Neural cell (in vitro differentiated cells): ENCODE measurements around the gene HUNK. TPM values are rescaled to one million over a fixed set of nuclear protein-coding genes. Genes with fewer than 3 reads are reported as not detected.

Experiments used
- H2AFZ ChIP-seq: fragments of 200-600, 300-800 bp; sonication (generic), shearing (Covaris generic); 2 replicates; pipeline ENCODE4 v1.6.0; 2014; ENCODE audit warnings: low read depth, mild to moderate bottlenecking, antibody characterized with exemption, low read length, moderate library complexity
- H3F3A ChIP-seq: fragments of 200-600 bp; shearing (Covaris generic); 2 replicates; pipeline ENCODE4 v1.6.1; 2016; ENCODE audit warnings: mild to moderate bottlenecking, moderate library complexity, mixed read lengths, antibody characterized with exemption, low read length; ENCODE audit not compliant: insufficient read depth, poor library complexity, severe bottlenecking
- H3K27ac ChIP-seq: fragments of 200-600, 300-800 bp; sonication (generic), shearing (Covaris generic); 2 replicates; pipeline ENCODE4 v1.5.1; 2014; ENCODE audit warnings: mild to moderate bottlenecking, low read length, moderate library complexity
- H3K27me3 ChIP-seq: fragments of 300-800, 200-600 bp; sonication (generic), shearing (Covaris generic); 2 replicates; pipeline ENCODE4 v1.6.0; 2014; ENCODE audit warnings: mild to moderate bottlenecking, low read depth, low read length, moderate library complexity; ENCODE audit not compliant: insufficient read depth
- H3K36me3 ChIP-seq: fragments of 300-800, 200-600 bp; sonication (generic), shearing (Covaris generic); 2 replicates; pipeline ENCODE4 v1.5.1; 2014; ENCODE audit warnings: mild to moderate bottlenecking, antibody characterized with exemption, low read length, moderate library complexity; ENCODE audit not compliant: insufficient read depth
- H3K4me2 ChIP-seq: fragments of 300-800, 200-600 bp; sonication (generic), shearing (Covaris generic); 2 replicates; pipeline ENCODE4 v1.6.0; 2014; ENCODE audit warnings: mild to moderate bottlenecking, low read length
- H3K4me3 ChIP-seq: fragments of 300-800, 200-600 bp; sonication (generic), shearing (Covaris generic); 2 replicates; pipeline ENCODE4 v1.5.1; 2014; ENCODE audit warnings: mild to moderate bottlenecking, low read length, moderate library complexity
- H3K79me2 ChIP-seq: fragments of 200-600 bp; shearing (Covaris generic); replicated peaks from 2 replicates; pipeline ENCODE4 v1.6.0; 2014; ENCODE audit warnings: mild to moderate bottlenecking, low read length, moderate library complexity; ENCODE audit not compliant: insufficient read depth
- H3K9ac ChIP-seq: fragments of 300-800, 200-600 bp; sonication (generic), shearing (Covaris generic); 2 replicates; pipeline ENCODE4 v1.6.1; 2016; ENCODE audit warnings: mild to moderate bottlenecking, low read length, mixed read lengths
- H3K9me2 ChIP-seq: fragments of 200-600 bp; shearing (Covaris generic); 2 replicates; pipeline ENCODE4 v1.6.1; 2016; ENCODE audit warnings: mild to moderate bottlenecking, low read length, mixed read lengths; ENCODE audit not compliant: insufficient read depth
- H3K9me3 ChIP-seq: fragments of 200-600, 300-800 bp; sonication (generic), shearing (Covaris generic); 2 replicates; pipeline ENCODE4 v1.6.1; 2016; ENCODE audit warnings: mild to moderate bottlenecking, mixed run types, low read length, moderate library complexity, mixed read lengths
- H4K20me1 ChIP-seq: fragments of 200-600 bp; shearing (Covaris generic); 2 replicates; pipeline ENCODE4 v1.6.1; 2016; ENCODE audit warnings: mild to moderate bottlenecking, mixed run types; ENCODE audit not compliant: insufficient read depth
- EP300 ChIP-seq: fragments of 450-650 bp; conservative IDR thresholded peaks from 2 replicates; pipeline ENCODE4 v1.6.1; 2014; ENCODE audit warnings: antibody characterized with exemption, mild to moderate bottlenecking, moderate library complexity; ENCODE audit not compliant: poor library complexity, severe bottlenecking
- EZH2 ChIP-seq: fragments of 200-600, 300-800 bp; shearing (Covaris generic), sonication (generic); IDR thresholded peaks from 2 replicates; pipeline ENCODE4 v1.6.1; 2014; ENCODE audit warnings: antibody characterized with exemption, low read length, borderline replicate concordance, mild to moderate bottlenecking; ENCODE audit not compliant: insufficient read depth, poor library complexity, severe bottlenecking
- MXI1 ChIP-seq: fragments of 450-650 bp; conservative IDR thresholded peaks from 2 replicates; pipeline ENCODE4 v1.6.1; 2014; ENCODE audit warnings: antibody characterized with exemption, mild to moderate bottlenecking; ENCODE audit not compliant: poor library complexity, severe bottlenecking
- POLR2AphosphoS5 ChIP-seq: IDR thresholded peaks from 2 replicates; pipeline ENCODE4 v1.6.1; 2012
- RAD21 ChIP-seq: fragments of 450-650 bp; conservative IDR thresholded peaks from 2 replicates; pipeline ENCODE4 v1.6.1; 2014; ENCODE audit warnings: antibody characterized with exemption, mild to moderate bottlenecking, moderate library complexity
- SMC3 ChIP-seq: fragments of 450-650 bp; conservative IDR thresholded peaks from 2 replicates; pipeline ENCODE4 v1.6.1; 2014; ENCODE audit warnings: antibody characterized with exemption, mild to moderate bottlenecking, moderate library complexity; ENCODE audit not compliant: poor library complexity
- TAF1 ChIP-seq: IDR thresholded peaks from 2 replicates; pipeline ENCODE4 v1.6.1; 2012; ENCODE audit warnings: low read depth
- polyA plus RNA-seq: library from polyadenylated mRNA; depleted of rRNA; stranded (reverse); fragments of >200 nt; gene quantifications from 2 replicates; pipeline ENCODE4 v1.2.3, GENCODE V29; 2014
- TF ChIP-seq, protein P1 (sequence below): IDR thresholded peaks from 2 replicates; pipeline ENCODE4 v1.6.1; 2012; ENCODE audit warnings: borderline replicate concordance
- TF ChIP-seq, protein P2 (sequence below): fragments of 450-650 bp; IDR thresholded peaks from 2 replicates; pipeline ENCODE4 v1.5.1; 2014; ENCODE audit warnings: antibody characterized with exemption, mild to moderate bottlenecking, moderate library complexity; ENCODE audit not compliant: poor library complexity, severe bottlenecking

Gene HUNK
- polyA plus RNA-seq, 1 donor from 2014 or later, result 9.3 TPM

DNA sequence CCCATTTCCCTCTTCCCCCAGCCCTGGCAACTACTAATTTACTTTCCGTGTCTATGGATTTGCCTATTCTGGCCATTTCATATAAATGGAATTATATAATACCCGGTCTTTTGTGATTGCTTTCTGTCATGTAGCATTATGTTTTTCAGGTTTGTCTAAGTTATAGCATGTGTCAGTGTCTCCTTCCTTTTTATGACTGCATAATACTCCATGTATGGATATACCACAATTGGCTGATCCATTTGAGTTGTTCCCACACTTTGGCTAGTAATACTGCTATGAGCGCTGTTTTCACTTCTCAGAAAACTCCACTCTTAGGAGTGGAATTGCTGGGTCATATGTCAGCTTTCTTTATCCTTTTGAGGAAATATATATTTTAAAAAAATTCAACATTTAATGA lies 53.7 kb downstream of the HUNK start:
- H3K9me2 ChIP-seq, result no peaks in the 10 kb centered on the region
- H3K27ac ChIP-seq, result peak overlapping the region; percentile 98
- no peaks in the 10 kb centered on the region for H3K9me3 ChIP-seq
- no peaks in the 10 kb centered on the region for H4K20me1 ChIP-seq
- no peaks in the 10 kb centered on the region for H3K36me3 ChIP-seq
- no peak for TF ChIP-seq SMC3
- TF ChIP-seq POLR2AphosphoS5, result no peak
- TF ChIP-seq TAF1, result no peak
- TF ChIP-seq, protein P1, sequence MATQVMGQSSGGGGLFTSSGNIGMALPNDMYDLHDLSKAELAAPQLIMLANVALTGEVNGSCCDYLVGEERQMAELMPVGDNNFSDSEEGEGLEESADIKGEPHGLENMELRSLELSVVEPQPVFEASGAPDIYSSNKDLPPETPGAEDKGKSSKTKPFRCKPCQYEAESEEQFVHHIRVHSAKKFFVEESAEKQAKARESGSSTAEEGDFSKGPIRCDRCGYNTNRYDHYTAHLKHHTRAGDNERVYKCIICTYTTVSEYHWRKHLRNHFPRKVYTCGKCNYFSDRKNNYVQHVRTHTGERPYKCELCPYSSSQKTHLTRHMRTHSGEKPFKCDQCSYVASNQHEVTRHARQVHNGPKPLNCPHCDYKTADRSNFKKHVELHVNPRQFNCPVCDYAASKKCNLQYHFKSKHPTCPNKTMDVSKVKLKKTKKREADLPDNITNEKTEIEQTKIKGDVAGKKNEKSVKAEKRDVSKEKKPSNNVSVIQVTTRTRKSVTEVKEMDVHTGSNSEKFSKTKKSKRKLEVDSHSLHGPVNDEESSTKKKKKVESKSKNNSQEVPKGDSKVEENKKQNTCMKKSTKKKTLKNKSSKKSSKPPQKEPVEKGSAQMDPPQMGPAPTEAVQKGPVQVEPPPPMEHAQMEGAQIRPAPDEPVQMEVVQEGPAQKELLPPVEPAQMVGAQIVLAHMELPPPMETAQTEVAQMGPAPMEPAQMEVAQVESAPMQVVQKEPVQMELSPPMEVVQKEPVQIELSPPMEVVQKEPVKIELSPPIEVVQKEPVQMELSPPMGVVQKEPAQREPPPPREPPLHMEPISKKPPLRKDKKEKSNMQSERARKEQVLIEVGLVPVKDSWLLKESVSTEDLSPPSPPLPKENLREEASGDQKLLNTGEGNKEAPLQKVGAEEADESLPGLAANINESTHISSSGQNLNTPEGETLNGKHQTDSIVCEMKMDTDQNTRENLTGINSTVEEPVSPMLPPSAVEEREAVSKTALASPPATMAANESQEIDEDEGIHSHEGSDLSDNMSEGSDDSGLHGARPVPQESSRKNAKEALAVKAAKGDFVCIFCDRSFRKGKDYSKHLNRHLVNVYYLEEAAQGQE, result no peak
- TF ChIP-seq MXI1, result no peak
- TF ChIP-seq EZH2, result no peak
- TF ChIP-seq, protein P2, sequence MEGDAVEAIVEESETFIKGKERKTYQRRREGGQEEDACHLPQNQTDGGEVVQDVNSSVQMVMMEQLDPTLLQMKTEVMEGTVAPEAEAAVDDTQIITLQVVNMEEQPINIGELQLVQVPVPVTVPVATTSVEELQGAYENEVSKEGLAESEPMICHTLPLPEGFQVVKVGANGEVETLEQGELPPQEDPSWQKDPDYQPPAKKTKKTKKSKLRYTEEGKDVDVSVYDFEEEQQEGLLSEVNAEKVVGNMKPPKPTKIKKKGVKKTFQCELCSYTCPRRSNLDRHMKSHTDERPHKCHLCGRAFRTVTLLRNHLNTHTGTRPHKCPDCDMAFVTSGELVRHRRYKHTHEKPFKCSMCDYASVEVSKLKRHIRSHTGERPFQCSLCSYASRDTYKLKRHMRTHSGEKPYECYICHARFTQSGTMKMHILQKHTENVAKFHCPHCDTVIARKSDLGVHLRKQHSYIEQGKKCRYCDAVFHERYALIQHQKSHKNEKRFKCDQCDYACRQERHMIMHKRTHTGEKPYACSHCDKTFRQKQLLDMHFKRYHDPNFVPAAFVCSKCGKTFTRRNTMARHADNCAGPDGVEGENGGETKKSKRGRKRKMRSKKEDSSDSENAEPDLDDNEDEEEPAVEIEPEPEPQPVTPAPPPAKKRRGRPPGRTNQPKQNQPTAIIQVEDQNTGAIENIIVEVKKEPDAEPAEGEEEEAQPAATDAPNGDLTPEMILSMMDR, result no peak
- TF ChIP-seq EP300, result no peak
- TF ChIP-seq RAD21, result no peak
- no peak overlapping the region for H2AFZ ChIP-seq
- peaks cover 2% of the 10 kb centered on the region for H3K79me2 ChIP-seq
- H3K4me3 ChIP-seq, result no peak overlapping the region
- H3F3A ChIP-seq, result peaks cover 13% of the 10 kb centered on the region
- no peak overlapping the region for H3K4me2 ChIP-seq
- no peaks in the 10 kb centered on the region for H3K27me3 ChIP-seq
- H3K9ac ChIP-seq, result no peak overlapping the region

DNA sequence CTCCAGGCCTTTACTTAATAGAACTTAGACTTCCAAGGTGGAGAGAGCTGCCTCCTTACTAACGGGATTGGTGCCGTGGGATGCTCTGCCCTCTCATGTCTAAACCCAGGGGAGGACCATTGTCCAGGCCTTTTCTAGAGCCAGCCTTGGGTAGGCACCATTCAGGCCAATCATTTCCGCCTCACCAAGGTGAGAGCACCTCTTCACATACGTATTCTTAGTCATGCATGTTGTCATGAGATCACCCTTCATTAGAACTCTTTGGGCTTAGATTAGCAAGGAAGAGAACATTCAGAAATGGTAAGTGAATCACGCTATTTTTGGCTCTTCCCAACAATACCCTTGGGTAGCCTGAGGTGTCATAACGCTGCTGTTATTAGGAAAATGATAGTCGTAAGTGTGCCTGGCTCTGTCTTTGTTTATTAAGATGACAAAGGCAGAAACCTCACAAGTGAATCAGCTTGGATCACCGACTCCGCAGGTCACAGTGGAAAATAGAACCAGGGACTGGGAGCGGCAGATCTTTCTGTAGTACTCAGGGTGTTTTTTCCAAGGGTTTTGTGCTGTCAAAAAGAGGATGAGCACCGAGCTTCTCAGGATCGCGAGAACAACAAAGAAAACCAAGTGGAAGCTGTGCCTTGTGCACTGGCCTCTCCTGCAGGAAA lies 55.0 kb downstream of the HUNK start:
- Histone ChIP-seq H3K9ac (peak overlapping the region; percentile 71), H2AFZ (peak overlapping the region; percentile 21), H3K79me2 (peaks cover 2% of the 10 kb centered on the region), H4K20me1 (no peaks in the 10 kb centered on the region), H3K27ac (peak overlapping the region; percentile 98), H3K9me2 (no peaks in the 10 kb centered on the region), H3K4me2 (peak overlapping the region; percentile 46), H3K9me3 (no peaks in the 10 kb centered on the region), H3K36me3 (no peaks in the 10 kb centered on the region), H3K4me3 (peak overlapping the region; percentile 52), H3F3A (peaks cover 13% of the 10 kb centered on the region), H3K27me3 (no peaks in the 10 kb centered on the region)
- TF ChIP-seq SMC3 (no peak), RAD21 (peak; percentile 47), TAF1 (peak; percentile 29), EZH2 (no peak), MXI1 (no peak), EP300 (peak; percentile 82), POLR2AphosphoS5 (peak; percentile 61)
- TF ChIP-seq, protein P2, result peak; percentile 7
- TF ChIP-seq, protein P1, result peak; percentile 98
